K562 (cell line): ENCODE measurements around the gene VPS13D. TPM values are rescaled to one million over a fixed set of nuclear protein-coding genes. Genes with fewer than 3 reads are reported as not detected.

Experiments
- ATAC-seq: fragments of 200-7000 bp; cut with Tn5 transposase; 3 replicates; pipeline ENCODE4 v1.9.1; 2020; ENCODE audit warnings: moderate library complexity
- BruUV-seq: library from RNA; stranded (reverse); fragments of 400-500 nt; replicated peaks from 2 replicates; lab custom pipeline; 2021; lab: Mats Ljungman, UMichigan
- CTCF ChIA-PET: fragments of 300-600 bp; formaldehyde crosslinking; extraction: SDS; loops from one replicate; lab custom pipeline; 2021; ENCODE audit warnings: low intra/inter-chr PET ratio; lab: Yijun Ruan, JAX
- POLR2A ChIA-PET: fragments of 300-600, 350-650 bp; sonication (Branson Sonifier 250); formaldehyde crosslinking; extraction: SDS; loops from one replicate; lab custom pipeline; 2021; ENCODE audit warnings: antibody characterized with exemption, inconsistent platforms; lab: Yijun Ruan, JAX
- DNase-seq, 4 experiments: peaks; one replicate each; pipeline versions ENCODE4 v3.0.0 to v3.0.0-alpha.2; 2011 to 2018; ENCODE audit warnings: low spot score in 3 of 4, mixed read lengths in 3 of 4; ENCODE audit errors: extremely low read depth in 1 of 4
- FAIRE-seq: peaks from 2 replicates; lab custom pipeline; 2011; peaks lifted over from hg19 to GRCh38; lab: Jason Lieb, UNC
- H2AFZ ChIP-seq: 2 replicates; pipeline ENCODE4 v1.6.0; 2011; ENCODE audit warnings: low read depth, low read length, control low read depth, inconsistent platforms
- H3K27ac ChIP-seq: fragments of 200-600 bp; 3 replicates; pipeline ENCODE4 v1.8.0; 2011; ENCODE audit warnings: low read depth, mild to moderate bottlenecking, control low read depth, inconsistent platforms, low read length, moderate library complexity, mixed read lengths; ENCODE audit errors: extremely low read depth
- H3K27me3 ChIP-seq, 2 experiments: fragments of 300-600 bp in 1 of 2; 2 replicates in 1 of 2; 3 replicates in 1 of 2; pipeline versions ENCODE4 v1.6.0 to v1.8.0; 2011; ENCODE audit warnings: inconsistent platforms in 2 of 2, low read length in 2 of 2, mild to moderate bottlenecking in 1 of 2, mixed read lengths in 1 of 2, moderate library complexity in 1 of 2; ENCODE audit not compliant: control insufficient read depth in 2 of 2, insufficient read depth in 2 of 2
- H3K36me3 ChIP-seq: fragments of 300-600 bp; 3 replicates; pipeline ENCODE4 v1.8.0; 2011; ENCODE audit warnings: mild to moderate bottlenecking, low read length, inconsistent platforms; ENCODE audit not compliant: control insufficient read depth, insufficient read depth
- H3K4me1 ChIP-seq, 2 experiments: fragments of 200-600 bp in 1 of 2; replicated peaks in 1 of 2; 2 replicates in 1 of 2; 3 replicates in 1 of 2; pipeline versions ENCODE4 v1.5.1 to v1.8.0; 2011; ENCODE audit warnings: inconsistent platforms in 2 of 2, low read length in 2 of 2, mild to moderate bottlenecking in 1 of 2, mixed read lengths in 1 of 2, moderate library complexity in 1 of 2; ENCODE audit not compliant: control insufficient read depth in 2 of 2, insufficient read depth in 2 of 2
- H3K4me2 ChIP-seq: 2 replicates; pipeline ENCODE4 v1.6.1; 2011; ENCODE audit warnings: low read length, control low read depth, inconsistent platforms, mixed read lengths; ENCODE audit not compliant: insufficient read depth
- H3K4me3 ChIP-seq: fragments of 200-600 bp; sonication (generic), shearing (Covaris generic); 2 replicates; pipeline ENCODE4 v1.5.1; 2016; ENCODE audit warnings: control low read depth, inconsistent platforms
- H3K79me2 ChIP-seq: fragments of 200-600 bp; 3 replicates; pipeline ENCODE4 v1.8.0; 2011; ENCODE audit warnings: low read length, inconsistent platforms; ENCODE audit not compliant: control insufficient read depth, insufficient read depth
- H3K9ac ChIP-seq, 2 experiments: 2 replicates each; pipeline versions ENCODE4 v1.6.0 to v1.6.1; 2011; ENCODE audit warnings: low read depth in 2 of 2, low read length in 2 of 2, control low read depth in 1 of 2, inconsistent platforms in 1 of 2, mild to moderate bottlenecking in 1 of 2, mixed read lengths in 1 of 2; ENCODE audit not compliant: insufficient read depth in 1 of 2
- H3K9me1 ChIP-seq: one replicate; pipeline ENCODE4 v1.6.0; 2011; ENCODE audit warnings: inconsistent platforms, mild to moderate bottlenecking, low read length, moderate library complexity; ENCODE audit not compliant: control insufficient read depth, insufficient read depth
- H3K9me3 ChIP-seq: replicated peaks from 2 replicates; pipeline ENCODE4 v1.5.1; 2011; ENCODE audit warnings: low read depth, low read length, inconsistent platforms; ENCODE audit not compliant: control insufficient read depth, insufficient read depth
- H4K20me1 ChIP-seq: replicated peaks from 2 replicates; pipeline ENCODE4 v1.6.1; 2011; ENCODE audit warnings: low read length, inconsistent platforms, mixed read lengths; ENCODE audit not compliant: control insufficient read depth, insufficient read depth
- BRD9 ChIP-seq: fragments of 450-650 bp; IDR thresholded peaks from 2 replicates; pipeline ENCODE4 v1.6.1; 2018; ENCODE audit warnings: low read depth; ENCODE audit not compliant: partially characterized antibody
- CHD2 ChIP-seq: IDR thresholded peaks from 2 replicates; pipeline ENCODE4 v1.6.1; 2011; ENCODE audit warnings: low read depth, low read length
- E2F6 ChIP-seq, 2 experiments: IDR thresholded peaks; 2 replicates each; pipeline ENCODE4 v1.6.1; 2011; ENCODE audit warnings: borderline replicate concordance in 1 of 2, control low read depth in 1 of 2, low read depth in 1 of 2, low read length in 1 of 2, mild to moderate bottlenecking in 1 of 2, mixed read lengths in 1 of 2, moderate library complexity in 1 of 2; ENCODE audit not compliant: insufficient read depth in 1 of 2, insufficient read length in 1 of 2, poor library complexity in 1 of 2, severe bottlenecking in 1 of 2; ENCODE audit errors: extremely low read depth in 1 of 2
- EGR1 ChIP-seq: fragments of 450-650 bp; conservative IDR thresholded peaks from 2 replicates; pipeline ENCODE4 v1.6.1; 2017; ENCODE audit warnings: mild to moderate bottlenecking
- FOXP1 ChIP-seq: sonication (generic); formaldehyde crosslinking; IDR thresholded peaks from 2 replicates; pipeline ENCODE4 v1.8.0; 2022; ENCODE audit warnings: mild to moderate bottlenecking, missing genetic modification reagents
- HMGXB4 ChIP-seq: sonication (generic); formaldehyde crosslinking; IDR thresholded peaks from 2 replicates; pipeline ENCODE4 v1.8.1; 2023; ENCODE audit warnings: mild to moderate bottlenecking, missing genetic modification reagents
- KLF6 ChIP-seq: fragments of 250-450 bp; sonication (Bioruptor Pico); IDR thresholded peaks from 2 replicates; pipeline ENCODE4 v1.4.0; 2020; ENCODE audit warnings: mild to moderate bottlenecking, moderate library complexity, borderline replicate concordance
- MCM5 ChIP-seq: fragments of 450-650 bp; IDR thresholded peaks from 2 replicates; pipeline ENCODE4 v1.6.1; 2016; ENCODE audit warnings: low read depth
- NCOA1 ChIP-seq: fragments of 450-650 bp; IDR thresholded peaks from 2 replicates; pipeline ENCODE4 v1.6.1; 2016; ENCODE audit warnings: low read depth
- NFE2 ChIP-seq: IDR thresholded peaks from 2 replicates; pipeline ENCODE4 v1.6.1; 2014; ENCODE audit warnings: antibody characterized with exemption, low read depth
- RCOR1 ChIP-seq, 2 experiments: IDR thresholded peaks; 2 replicates each; pipeline ENCODE4 v1.6.1; 2012; ENCODE audit warnings: low read depth in 2 of 2, low read length in 2 of 2, borderline replicate concordance in 1 of 2, improper control_type of control experiment in 1 of 2
- TFAP4 ChIP-seq: sonication (generic); formaldehyde crosslinking; IDR thresholded peaks from 2 replicates; pipeline ENCODE4 v1.8.0; 2022; ENCODE audit warnings: missing genetic modification reagents, mild to moderate bottlenecking, moderate library complexity, borderline replicate concordance
- THAP7 ChIP-seq: fragments of 250-450 bp; sonication (Bioruptor Pico); IDR thresholded peaks from 2 replicates; pipeline ENCODE4 v1.5.0; 2021
- ZNF316 ChIP-seq: fragments of 450-650 bp; IDR thresholded peaks from 2 replicates; pipeline ENCODE4 v1.6.1; 2016
- ZNF408 ChIP-seq: fragments of 250-450 bp; sonication (Bioruptor Pico); IDR thresholded peaks from 2 replicates; pipeline ENCODE4 v1.4.0; 2020; ENCODE audit warnings: low read depth, mild to moderate bottlenecking, moderate library complexity
- WGBS: fragments of 100-300 bp; shearing (Covaris generic); methylation state at CpG from one replicate; pipeline ENCODE4 v1.1.6; 2016; ENCODE audit warnings: low coverage, mixed read lengths; ENCODE audit not compliant: insufficient coverage; ENCODE audit errors: missing lambda C conversion rate; 5-methylcytosine and 5-hydroxymethylcytosine counted together
- in situ Hi-C: fragments of 300-500 bp; cut with MboI; formaldehyde crosslinking; loops from 4 replicates; pipeline ENCODE4 v1.15.0; 2018; ENCODE audit warnings: inconsistent platforms, mixed read lengths
- intact Hi-C: fragments of 100-400 bp; cut with micrococcal nuclease; formaldehyde crosslinking; loops from 2 replicates; pipeline ENCODE4 v1.14.2; 2022
- polyA plus RNA-seq, 8 experiments: library from polyadenylated mRNA; depleted of rRNA in 4 of 8; stranded (reverse) in 5 of 8; unstranded in 3 of 8; fragments of >200 nt; fragmentation: Nextera tagmentation in 2 of 8; fragmentation: Illumina TruSeq in 1 of 8; extraction: Ambion mirVana in 2 of 8; extraction: Trizol in 1 of 8; gene quantifications; 2 replicates each; pipeline versions ENCODE4 v1.2.1 to v1.2.3, GENCODE V29; 2011 to 2014; ENCODE audit warnings: inconsistent platforms in 1 of 8, missing spikeins in 1 of 8
- total RNA-seq, 7 experiments: library from RNA; depleted of rRNA in 6 of 7; stranded (reverse); fragments of >200 nt in 6 of 7; fragmentation: Illumina TruSeq in 2 of 7; extraction: Trizol in 2 of 7; gene quantifications; 2 replicates each; pipeline versions ENCODE4 v1.2.1 to v1.2.3, GENCODE V29; 2011 to 2021; ENCODE audit warnings: low replicate concordance in 1 of 7

The VPS13D gene
- total and polyA plus RNA-seq, 9 of the 15 experiments (the other 6 are each of a cell fraction or from before 2014, with no cell fraction given) = 6.1 to 51.5 (median 38.5) TPM

GRCh38 chr1:12549460-12550349, 319.9 kb downstream of the VPS13D start:
- peak overlapping the region; percentile 72 for H3K4me2 ChIP-seq
- peaks cover 21 to 58% of the 10 kb centered on the region in 2 experiments for H3K4me1 ChIP-seq
- H3K9me1 ChIP-seq = no peaks in the 10 kb centered on the region
- ATAC-seq = peak; percentile 56
- no peaks in the 10 kb centered on the region for H3K79me2 ChIP-seq
- peak; percentile 90 for FAIRE-seq
- peak overlapping the region; percentile 75 for H3K27ac ChIP-seq
- ChIA-PET POLR2A (interaction anchor here (0.5 to 1.4 kb wide), 4 partner anchors 8 to 109 kb away, joined by 3 to 9 read pairs (median 4); no protein-coding TSS in a partner anchor), CTCF (no interaction called here)
- no peaks in the 10 kb centered on the region for H3K36me3 ChIP-seq
- H3K9me3 ChIP-seq = no peaks in the 10 kb centered on the region
- H3K4me3 ChIP-seq = no peak overlapping the region; the same call in 1 of the 2 replicates
- DNase-seq = peak; percentile 74 to 88 (median 77)
- no peaks in the 10 kb centered on the region for H3K27me3 ChIP-seq
- H2AFZ ChIP-seq = peak overlapping the region; percentile 74
- BruUV-seq = TSS peak; percentile 75
- in situ Hi-C loops = no loop called here
- H3K9ac ChIP-seq = peak overlapping the region; percentile 60 to 92
- 5% methylated on average over 30 of the region's 31 CpGs for WGBS
- intact Hi-C loops = no loop called here
- no peaks in the 10 kb centered on the region for H4K20me1 ChIP-seq
- TF ChIP-seq EGR1 (no peak; the same call in 1 of the 2 replicates), RCOR1 (IDR thresholded peaks at IDR 0.05; ENCODE audit: borderline replicate concordance in 1 of 2, low read depth in 2 of 2, low read length in 2 of 2) (0 out of 4 replicates have a peak, but pooled peaks of 1 of the 2 experiments have one; percentile 46), KLF6 (CRISPR knock-in tag) (no peak), E2F6 (IDR thresholded peaks at IDR 0.05; ENCODE audit: borderline replicate concordance in 1 of 2, extremely low read depth in 1 of 2, insufficient read depth in 1 of 2, insufficient read length in 1 of 2, low read depth in 1 of 2, low read length in 1 of 2, poor library complexity in 1 of 2, severe bottlenecking in 1 of 2) (peak in 1 of 2 experiments; percentile 39), NCOA1 (peak; percentile 72), ZNF316 (peak; percentile 78), TFAP4 (CRISPR knock-in tag) (peak; percentile 83), BRD9 (peak; percentile 35), CHD2 (no peak; the same call in 1 of the 2 replicates), THAP7 (CRISPR knock-in tag) (0 out of 2 replicates have a peak, but pooled peaks have one; percentile 53), FOXP1 (CRISPR knock-in tag) (peak; percentile 42; the same call in 1 of the 2 replicates), MCM5 (no peak), NFE2 (peak; percentile 91), ZNF408 (CRISPR knock-in tag) (no peak), HMGXB4 (CRISPR knock-in tag) (no peak)
